Ascending aorta (tissue), 2 donors: ENCODE results near the gene HOXB8. TPM values are rescaled to one million over a fixed set of nuclear protein-coding genes. Genes with fewer than 3 reads are reported as not detected.

Experiments used
- DNase-seq, 2 donors: peaks; one replicate each; pipeline ENCODE4 v3.0.0-alpha.2; 2019; ENCODE audit warnings: low spot score in 2 of 2
- H3K27ac ChIP-seq, 2 donors: fragments of 200-600 bp; sonication (generic); one replicate each; pipeline ENCODE4 v1.5.1; 2016 to 2017; ENCODE audit warnings: mild to moderate bottlenecking in 1 of 2
- H3K27me3 ChIP-seq: fragments of 200-600 bp; sonication (generic); one replicate; pipeline ENCODE4 v1.5.1; 2017
- H3K36me3 ChIP-seq, 2 donors: fragments of 200-600 bp; sonication (generic); one replicate each; pipeline ENCODE4 v1.5.1; 2016
- H3K4me1 ChIP-seq, 2 donors: fragments of 200-600 bp; sonication (generic); one replicate each; pipeline ENCODE4 v1.5.1; 2016 to 2017; ENCODE audit warnings: mild to moderate bottlenecking in 1 of 2
- H3K4me3 ChIP-seq, 2 donors: fragments of 200-600 bp; sonication (generic); one replicate each; pipeline ENCODE4 v1.5.1; 2016 to 2017; ENCODE audit warnings: mild to moderate bottlenecking in 1 of 2
- H3K9me3 ChIP-seq, 2 donors: fragments of 200-600 bp; sonication (generic); one replicate each; pipeline ENCODE4 v1.5.1; 2016
- intact Hi-C: fragments of 100-400 bp; cut with DNase I; formaldehyde crosslinking; loops from one replicate; pipeline ENCODE4 v1.15.1; 2023
- total RNA-seq: library from RNA; depleted of rRNA; stranded (reverse); fragments of >200 nt; gene quantifications from one replicate; pipeline ENCODE4 v1.1.0, GENCODE V29; 2016
- TF ChIP-seq, protein P1 (sequence below), 3 experiments: fragments of 200-600 bp in 2 of 3; fragments of 450-650 bp in 1 of 3; sonication (generic) in 2 of 3; IDR thresholded peaks; one replicate each; pipeline ENCODE4 v1.5.1; 2016 to 2019; ENCODE audit warnings: antibody characterized with exemption in 3 of 3, mild to moderate bottlenecking in 1 of 3, moderate library complexity in 1 of 3

HOXB8 gene
- total RNA-seq, 1 donor from 2014 or later, result not detected

DNA sequence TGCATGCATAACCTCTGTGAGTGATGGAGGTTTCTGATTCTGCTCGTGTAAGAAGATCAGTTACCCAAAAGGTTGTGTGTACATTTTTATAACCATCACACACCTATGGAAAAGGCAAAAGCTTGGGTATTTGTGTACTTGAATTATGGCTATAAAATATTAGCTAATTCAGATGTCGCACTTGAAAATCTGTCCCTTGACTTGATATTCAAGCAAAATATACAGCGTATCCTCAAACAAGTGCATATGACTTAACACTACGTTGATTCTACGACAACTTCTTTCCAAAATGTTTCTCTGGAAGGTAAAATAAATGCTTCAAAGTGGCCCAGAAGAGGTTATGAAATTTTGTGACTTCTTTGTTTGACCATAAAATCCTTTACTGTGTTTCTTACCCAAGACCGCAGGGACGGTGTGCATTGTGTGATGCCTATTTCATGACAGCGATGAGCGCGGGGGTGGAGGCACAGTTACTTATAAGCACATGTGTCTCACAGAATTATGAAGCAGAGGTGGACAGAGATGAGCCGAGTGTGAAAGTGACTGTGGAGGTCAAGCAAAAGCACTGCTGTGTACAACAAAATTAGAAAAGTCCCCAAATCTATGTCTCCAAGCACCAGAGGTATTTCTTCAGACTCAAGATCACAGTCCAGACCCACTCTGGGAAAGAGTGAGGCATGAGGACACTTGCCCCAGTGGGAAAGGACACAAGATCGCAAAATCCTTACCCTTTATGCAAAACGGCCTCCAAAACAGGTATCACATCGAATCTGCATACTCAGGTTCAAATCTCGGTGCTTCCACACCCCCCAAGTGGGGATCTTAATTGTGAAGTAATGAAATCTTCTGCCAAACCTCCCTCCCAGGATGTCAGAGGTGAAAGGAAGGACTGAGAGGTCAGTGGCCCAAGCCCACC lies 15.2 kb upstream of the HOXB8 start:
- Histone ChIP-seq H3K27ac (no peak overlapping the region), H3K4me1 (peaks cover 10 to 17% of the 10 kb centered on the region in 2 donors), H3K27me3 (peaks cover 29% of the 10 kb centered on the region), H3K4me3 (no peak overlapping the region), H3K36me3 (no peaks in the 10 kb centered on the region), H3K9me3 (no peaks in the 10 kb centered on the region)
- TF ChIP-seq, protein P1, sequence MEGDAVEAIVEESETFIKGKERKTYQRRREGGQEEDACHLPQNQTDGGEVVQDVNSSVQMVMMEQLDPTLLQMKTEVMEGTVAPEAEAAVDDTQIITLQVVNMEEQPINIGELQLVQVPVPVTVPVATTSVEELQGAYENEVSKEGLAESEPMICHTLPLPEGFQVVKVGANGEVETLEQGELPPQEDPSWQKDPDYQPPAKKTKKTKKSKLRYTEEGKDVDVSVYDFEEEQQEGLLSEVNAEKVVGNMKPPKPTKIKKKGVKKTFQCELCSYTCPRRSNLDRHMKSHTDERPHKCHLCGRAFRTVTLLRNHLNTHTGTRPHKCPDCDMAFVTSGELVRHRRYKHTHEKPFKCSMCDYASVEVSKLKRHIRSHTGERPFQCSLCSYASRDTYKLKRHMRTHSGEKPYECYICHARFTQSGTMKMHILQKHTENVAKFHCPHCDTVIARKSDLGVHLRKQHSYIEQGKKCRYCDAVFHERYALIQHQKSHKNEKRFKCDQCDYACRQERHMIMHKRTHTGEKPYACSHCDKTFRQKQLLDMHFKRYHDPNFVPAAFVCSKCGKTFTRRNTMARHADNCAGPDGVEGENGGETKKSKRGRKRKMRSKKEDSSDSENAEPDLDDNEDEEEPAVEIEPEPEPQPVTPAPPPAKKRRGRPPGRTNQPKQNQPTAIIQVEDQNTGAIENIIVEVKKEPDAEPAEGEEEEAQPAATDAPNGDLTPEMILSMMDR (IDR thresholded peaks at IDR 0.05), result no peak
- DNase-seq, result no peak
- intact Hi-C loops, result no loop called here

DNA sequence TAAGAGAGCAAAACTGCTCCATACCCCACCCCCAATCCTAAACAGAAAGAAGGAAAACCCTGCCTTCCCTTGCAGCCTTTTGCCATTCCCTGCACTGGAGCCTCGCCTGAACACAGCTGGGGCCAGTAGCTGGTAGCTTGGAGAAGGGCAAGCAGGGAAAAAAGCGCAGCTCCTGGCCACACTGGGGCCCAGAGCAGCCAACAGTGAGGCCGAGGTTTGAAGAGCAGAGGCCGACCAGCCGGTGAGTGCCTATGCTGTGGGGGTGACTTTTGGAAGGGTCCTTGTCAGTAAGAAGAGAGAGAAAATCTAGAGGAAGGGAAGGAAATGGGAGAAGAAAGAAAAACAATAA lies 14.3 kb upstream of the HOXB8 start:
- no peak overlapping the region for H3K27ac ChIP-seq
- H3K4me1 ChIP-seq, result peaks cover 15 to 21% of the 10 kb centered on the region in 2 donors
- DNase-seq, result no peak
- TF ChIP-seq, protein P1 (IDR thresholded peaks at IDR 0.05), result no peak
- H3K27me3 ChIP-seq, result peaks cover 29% of the 10 kb centered on the region
- intact Hi-C loops, result no loop called here
- no peaks in the 10 kb centered on the region for H3K36me3 ChIP-seq
- H3K4me3 ChIP-seq, result no peak overlapping the region
- no peaks in the 10 kb centered on the region for H3K9me3 ChIP-seq

DNA sequence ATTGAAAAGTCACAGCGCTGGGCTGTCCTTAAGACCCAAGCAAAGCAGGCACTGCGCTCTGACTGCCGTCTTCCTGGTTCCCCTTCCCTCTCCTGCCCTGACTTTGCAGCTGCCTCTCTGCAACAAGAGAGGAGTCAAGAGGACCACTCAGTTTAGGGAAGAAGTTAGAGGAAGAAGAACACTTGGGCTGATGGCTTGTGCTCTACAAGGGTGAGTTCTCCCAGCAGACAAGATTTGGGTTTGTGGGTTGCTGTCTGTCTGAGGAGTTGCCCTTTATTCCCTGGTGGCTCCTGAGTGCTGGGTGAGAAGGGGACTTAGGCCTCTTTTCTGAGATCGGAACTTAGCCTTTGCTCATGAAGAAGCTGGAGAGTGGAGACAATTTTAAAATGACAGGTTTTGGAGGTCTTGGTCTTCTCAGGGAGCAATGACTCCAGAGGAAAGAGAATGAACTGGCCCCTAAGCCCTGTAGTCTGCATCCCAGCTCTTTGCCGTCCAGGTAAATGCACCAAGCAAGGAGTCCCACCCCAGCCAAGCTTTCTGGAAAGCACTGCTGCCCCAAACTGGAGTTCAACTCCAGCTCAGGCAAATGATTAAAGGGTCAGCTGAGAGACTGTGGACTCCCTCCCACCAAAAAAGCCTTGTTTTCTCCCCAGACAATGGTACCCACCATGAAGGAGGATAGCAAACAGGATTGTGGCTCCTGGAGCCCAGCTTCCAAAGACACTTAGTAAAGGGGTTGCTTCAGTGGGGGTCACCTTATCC lies 13.7 kb upstream of the HOXB8 start:
- H3K36me3 ChIP-seq, result no peaks in the 10 kb centered on the region
- intact Hi-C loops, result no loop called here
- peaks cover 28% of the 10 kb centered on the region for H3K27me3 ChIP-seq
- H3K27ac ChIP-seq, result no peak overlapping the region
- H3K4me1 ChIP-seq, result peaks cover 15 to 21% of the 10 kb centered on the region in 2 donors
- TF ChIP-seq, protein P1 (IDR thresholded peaks at IDR 0.05), result no peak
- no peak for DNase-seq
- H3K4me3 ChIP-seq, result no peak overlapping the region
- H3K9me3 ChIP-seq, result no peaks in the 10 kb centered on the region

DNA sequence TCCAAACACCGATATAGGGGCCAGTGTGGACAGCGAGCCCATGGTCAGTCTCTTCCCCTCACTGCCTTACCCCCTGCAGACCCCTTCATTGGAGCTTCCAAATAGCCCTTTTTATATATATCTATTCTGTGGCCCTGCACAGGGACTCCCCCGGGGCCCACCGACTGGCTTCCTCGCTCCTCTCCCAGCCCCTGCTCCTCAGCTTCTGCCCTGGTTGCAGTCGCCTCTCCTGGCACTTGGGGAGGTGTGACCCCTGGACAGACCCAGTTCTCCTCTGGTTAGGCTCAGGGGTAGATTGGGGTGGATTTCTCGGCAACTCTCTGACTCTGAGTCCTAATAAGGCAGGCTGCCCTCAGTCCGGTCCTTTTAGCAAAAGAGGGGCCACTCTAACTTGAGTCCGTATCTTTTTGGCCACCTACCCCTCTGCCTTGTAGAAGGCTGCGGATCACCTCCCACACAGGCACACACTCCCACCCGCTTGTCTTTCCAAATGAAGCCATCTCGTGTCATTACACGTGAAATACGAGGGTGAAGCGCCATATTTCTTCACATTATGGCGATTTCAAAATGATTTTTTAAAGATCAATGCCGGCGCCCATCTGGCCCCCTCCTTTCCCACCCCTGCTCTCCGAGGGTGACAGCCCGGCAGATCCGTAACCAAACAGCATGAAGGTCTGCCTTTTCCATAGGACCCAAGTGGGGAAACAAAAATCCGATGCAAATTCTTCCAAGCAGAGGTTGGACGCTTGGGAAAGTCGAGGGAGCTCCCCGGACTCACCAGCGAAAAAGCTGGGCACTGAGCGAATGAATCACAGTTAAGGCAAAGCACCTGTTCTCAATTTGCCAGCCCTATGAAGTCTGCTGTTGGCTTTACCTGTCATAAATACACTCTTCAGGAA lies 12.8 kb upstream of the HOXB8 start:
- TF ChIP-seq, protein P1 (IDR thresholded peaks at IDR 0.05), result no peak
- Histone ChIP-seq H3K4me3 (no peak overlapping the region), H3K36me3 (no peaks in the 10 kb centered on the region), H3K27ac (no peak overlapping the region), H3K4me1 (peaks cover 15 to 21% of the 10 kb centered on the region in 2 donors), H3K9me3 (no peaks in the 10 kb centered on the region), H3K27me3 (peaks cover 21% of the 10 kb centered on the region)
- intact Hi-C loops, result no loop called here
- no peak for DNase-seq

DNA sequence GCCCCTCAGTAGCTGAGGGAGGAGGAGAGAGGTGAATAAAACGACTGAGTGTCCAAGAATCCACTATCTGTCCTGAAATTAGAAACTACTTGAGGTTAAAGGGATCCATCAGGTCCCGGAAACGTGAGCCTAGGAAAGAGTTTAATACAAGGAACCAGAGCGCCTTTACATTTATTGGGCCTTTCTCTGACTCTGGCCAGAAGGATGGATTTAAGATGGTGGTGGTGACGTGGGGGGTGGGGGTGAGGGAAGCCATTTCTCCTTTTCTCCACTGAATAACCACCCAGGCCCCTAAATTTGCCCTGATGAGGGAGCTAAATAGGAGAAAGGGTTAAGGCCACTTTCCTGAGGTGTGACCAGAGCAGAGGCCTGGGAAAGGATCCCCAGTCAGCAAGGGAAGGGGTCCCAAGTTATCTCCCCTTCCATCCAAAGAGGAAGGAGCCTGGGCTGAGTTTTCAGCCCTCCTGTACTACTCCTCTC lies 12.1 kb upstream of the HOXB8 start:
- no peak overlapping the region for H3K27ac ChIP-seq
- H3K4me1 ChIP-seq, result peaks cover 15 to 21% of the 10 kb centered on the region in 2 donors
- no peaks in the 10 kb centered on the region for H3K36me3 ChIP-seq
- TF ChIP-seq, protein P1 (IDR thresholded peaks at IDR 0.05), result no peak
- peaks cover 26% of the 10 kb centered on the region for H3K27me3 ChIP-seq
- intact Hi-C loops, result no loop called here
- no peaks in the 10 kb centered on the region for H3K9me3 ChIP-seq
- DNase-seq, result no peak
- peak overlapping the region in 1 of 2 donors; percentile 35 for H3K4me3 ChIP-seq
